Muscle of leg (tissue), 11 donors: ENCODE measurements around the gene ZBTB40. TPM values are rescaled to one million over a fixed set of nuclear protein-coding genes. Genes with fewer than 3 reads are reported as not detected.

Source experiments
- DNase-seq: peaks from one replicate; pipeline ENCODE4 v3.0.0; 2013
- H3K27ac ChIP-seq: one replicate; pipeline ENCODE4 v1.5.1; 2013; ENCODE audit warnings: mild to moderate bottlenecking, low read length, control low read depth
- H3K27me3 ChIP-seq: one replicate; pipeline ENCODE4 v1.6.1; 2013; ENCODE audit warnings: low read length; ENCODE audit not compliant: control insufficient read depth, insufficient read depth
- H3K36me3 ChIP-seq: one replicate; pipeline ENCODE4 v1.6.1; 2013; ENCODE audit warnings: low read length; ENCODE audit not compliant: control insufficient read depth, insufficient read depth
- H3K4me1 ChIP-seq: one replicate; pipeline ENCODE4 v1.6.1; 2013; ENCODE audit warnings: low read length; ENCODE audit not compliant: control insufficient read depth, insufficient read depth
- H3K4me3 ChIP-seq: one replicate; pipeline ENCODE4 v1.5.1; 2013; ENCODE audit warnings: low read length, control low read depth
- H3K9me3 ChIP-seq: replicated peaks from 2 replicates; pipeline ENCODE4 v1.6.1; 2013; ENCODE audit warnings: low read depth, low read length; ENCODE audit not compliant: control insufficient read depth
- WGBS: methylation state at CpG from one replicate; pipeline ENCODE4 v1.1.5; 2013; ENCODE audit warnings: missing lambda C conversion rate; ENCODE audit not compliant: insufficient coverage; 5-methylcytosine and 5-hydroxymethylcytosine counted together
- polyA plus RNA-seq, 8 donors: library from polyadenylated mRNA; unstranded; fragments of 120-200 nt; gene quantifications; one replicate each; pipeline versions ENCODE4 v1.2.1 to v1.2.3, GENCODE V29; 2013; ENCODE audit warnings: inconsistent platforms in 1 of 8, low replicate concordance in 1 of 8; ENCODE audit not compliant: insufficient read length in 8 of 8, insufficient read depth in 1 of 8
- total RNA-seq: library from RNA; stranded (reverse); fragments of 120-200 nt; gene quantifications from one replicate; pipeline ENCODE4 v1.2.4, GENCODE V29; 2013

Gene ZBTB40
- total and polyA plus RNA-seq, 9 donors: 10.3 to 15.2 (median 11.6) TPM

DNA sequence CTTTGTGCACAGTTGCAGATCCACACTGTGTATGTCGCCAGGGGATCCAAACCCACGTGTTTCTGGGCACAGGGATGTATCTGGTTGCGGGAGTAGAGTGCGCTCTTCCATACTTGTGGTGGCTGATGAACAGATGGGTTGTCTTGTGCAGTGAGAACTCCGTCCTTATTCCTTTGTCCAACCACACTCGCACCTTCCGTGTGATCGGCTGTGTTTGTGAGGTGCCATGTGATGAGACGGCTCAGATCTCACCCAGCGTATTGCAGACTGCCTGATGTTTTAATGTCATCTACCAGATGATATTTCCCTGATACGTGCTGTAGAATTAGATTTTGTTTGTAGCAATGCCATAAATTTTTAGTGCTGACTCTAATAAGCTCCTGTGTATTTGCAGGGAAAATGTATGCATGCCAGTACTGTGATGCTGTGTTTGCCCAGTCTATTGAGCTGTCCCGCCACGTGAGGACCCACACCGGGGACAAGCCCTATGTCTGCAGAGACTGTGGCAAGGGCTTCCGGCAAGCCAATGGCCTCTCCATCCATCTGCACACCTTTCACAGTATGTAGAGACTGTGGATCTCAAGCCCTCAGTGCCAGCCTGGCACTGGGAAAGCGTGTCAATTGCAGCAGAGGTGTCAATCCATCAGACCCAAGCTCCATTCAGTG is 65.4 kb downstream of the ZBTB40 start:
- DNase-seq: no peak
- Histone ChIP-seq H3K27ac (no peak overlapping the region), H3K9me3 (no peaks in the 10 kb centered on the region), H3K4me3 (no peak overlapping the region), H3K4me1 (no peaks in the 10 kb centered on the region), H3K27me3 (no peaks in the 10 kb centered on the region), H3K36me3 (peaks cover 91% of the 10 kb centered on the region)
- WGBS: 82% methylated on average over 5 of the region's 16 CpGs

DNA sequence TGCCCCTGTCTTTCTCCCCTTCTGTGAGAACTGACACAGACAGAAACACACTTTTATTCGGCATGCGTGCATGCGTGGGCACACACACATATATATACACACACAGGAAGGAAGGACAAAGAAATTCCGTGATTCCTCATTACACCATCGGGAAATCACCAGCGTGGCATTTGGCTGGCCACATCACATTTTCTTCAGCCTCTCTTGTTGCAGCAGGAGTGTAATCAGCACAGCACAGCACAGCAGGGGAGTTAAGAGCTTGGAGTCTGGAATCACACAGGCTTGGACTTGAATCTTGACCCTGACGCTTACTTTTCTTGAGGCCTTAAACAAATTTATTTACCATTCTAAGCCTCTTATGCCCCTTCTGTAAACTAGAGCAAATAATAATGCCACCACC is 66.3 kb downstream of the ZBTB40 start:
- H3K9me3 ChIP-seq: no peaks in the 10 kb centered on the region
- no peaks in the 10 kb centered on the region for H3K4me1 ChIP-seq
- H3K27ac ChIP-seq: no peak overlapping the region
- 100% methylated on average over 2 of the region's 7 CpGs for WGBS
- peaks cover 86% of the 10 kb centered on the region for H3K36me3 ChIP-seq
- H3K4me3 ChIP-seq: no peak overlapping the region
- H3K27me3 ChIP-seq: no peaks in the 10 kb centered on the region
- DNase-seq: no peak

DNA sequence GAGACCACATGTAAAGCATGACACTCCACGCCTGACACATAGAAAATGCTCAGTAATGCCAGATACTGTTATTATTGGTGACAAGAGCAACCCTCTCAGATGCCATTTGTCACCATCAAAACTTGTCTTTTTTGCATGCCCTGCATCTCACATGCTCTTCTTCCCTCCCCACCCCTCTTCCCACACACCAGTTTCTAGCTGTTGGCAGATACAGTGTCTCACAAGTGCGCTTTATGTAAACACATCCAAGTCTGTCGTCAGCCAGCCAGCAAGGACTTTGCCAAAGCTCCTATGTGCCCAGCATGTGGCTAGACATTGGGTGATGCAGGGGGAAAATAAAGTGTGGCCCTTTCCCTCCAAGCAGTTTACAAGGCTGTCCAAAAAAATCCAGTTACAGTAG is 66.7 kb downstream of the ZBTB40 start:
- H3K9me3 ChIP-seq: no peaks in the 10 kb centered on the region
- no peak overlapping the region for H3K27ac ChIP-seq
- no peaks in the 10 kb centered on the region for H3K27me3 ChIP-seq
- no peaks in the 10 kb centered on the region for H3K4me1 ChIP-seq
- peaks cover 86% of the 10 kb centered on the region for H3K36me3 ChIP-seq
- H3K4me3 ChIP-seq: no peak overlapping the region
- WGBS: no CpG with 5 or more reads among the region's 3 CpGs
- DNase-seq: no peak

DNA sequence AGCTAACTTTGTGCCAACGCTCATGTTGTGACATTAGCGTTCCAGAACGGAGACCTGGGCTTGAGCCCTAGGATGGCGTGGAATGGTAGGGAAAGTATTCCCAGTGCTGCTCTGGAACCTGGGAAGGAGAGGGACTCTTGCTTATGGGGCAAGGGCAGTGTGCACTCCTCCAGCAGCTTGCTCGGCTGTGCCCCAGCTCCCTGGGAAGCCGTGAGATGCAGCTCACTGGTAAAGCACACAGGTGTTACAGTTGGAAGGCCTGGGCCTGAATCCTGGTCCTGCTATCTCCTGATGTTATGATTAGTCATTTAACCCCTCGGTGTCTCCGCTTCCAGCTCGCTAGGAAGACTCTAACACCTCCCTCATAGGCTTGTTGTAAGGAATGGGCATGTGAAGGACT is 69.2 kb downstream of the ZBTB40 start:
- 85% methylated on average over 6 of the region's 9 CpGs for WGBS
- H3K4me1 ChIP-seq: no peaks in the 10 kb centered on the region
- no peak overlapping the region for H3K27ac ChIP-seq
- no peak for DNase-seq
- no peak overlapping the region for H3K4me3 ChIP-seq
- H3K36me3 ChIP-seq: peaks cover 88% of the 10 kb centered on the region
- no peaks in the 10 kb centered on the region for H3K27me3 ChIP-seq
- no peaks in the 10 kb centered on the region for H3K9me3 ChIP-seq

DNA sequence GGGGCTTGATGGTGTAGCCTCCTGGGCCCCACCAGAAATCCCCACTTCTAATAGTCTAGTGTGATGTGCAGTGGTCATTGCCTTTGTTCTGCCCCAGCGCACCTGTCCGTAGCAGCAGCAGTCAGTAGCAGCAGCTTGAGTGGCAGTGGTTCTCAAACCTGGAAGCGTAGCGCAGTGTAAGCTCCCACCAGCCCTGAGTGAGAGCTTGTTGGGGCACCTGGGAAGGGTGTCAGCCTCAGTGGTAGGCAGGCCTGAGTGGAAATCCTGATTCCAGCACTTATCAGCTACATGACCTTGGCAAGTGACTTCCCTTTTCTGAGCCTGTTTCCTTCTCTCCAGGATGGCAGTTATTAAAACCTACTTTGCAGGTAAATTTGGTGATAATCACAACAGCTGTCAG is 70.0 kb downstream of the ZBTB40 start:
- Histone ChIP-seq H3K36me3 (peaks cover 85% of the 10 kb centered on the region), H3K27me3 (no peaks in the 10 kb centered on the region), H3K27ac (no peak overlapping the region), H3K4me1 (no peaks in the 10 kb centered on the region), H3K4me3 (no peak overlapping the region), H3K9me3 (no peaks in the 10 kb centered on the region)
- 96% methylated on average over 4 of the region's 4 CpGs for WGBS
- no peak for DNase-seq

DNA sequence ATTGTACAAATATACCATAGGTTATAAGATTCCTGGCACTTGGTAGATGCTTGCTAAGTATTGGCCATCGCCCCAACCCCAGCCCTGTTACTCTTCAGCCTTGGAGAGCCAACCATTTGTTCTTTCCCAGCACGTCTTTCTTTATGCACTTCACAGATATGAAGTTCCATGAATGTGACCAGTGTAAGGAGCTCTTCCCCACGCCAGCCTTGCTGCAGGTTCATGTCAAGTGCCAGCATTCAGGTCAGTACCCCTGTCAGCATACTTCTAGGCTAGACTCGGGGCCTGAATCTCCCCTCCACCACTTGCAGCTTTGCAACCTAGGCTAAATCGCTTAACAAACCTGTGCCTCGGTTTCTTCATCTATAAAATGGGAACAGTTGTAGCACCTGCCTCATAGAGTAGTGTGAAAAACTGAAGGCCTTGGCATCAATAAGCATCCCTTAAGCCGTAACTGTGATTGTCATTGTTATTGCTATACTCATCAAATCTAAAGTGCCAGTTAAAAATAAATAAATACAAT is 70.6 kb downstream of the ZBTB40 start:
- Histone ChIP-seq H3K4me3 (no peak overlapping the region), H3K9me3 (no peaks in the 10 kb centered on the region), H3K27ac (no peak overlapping the region)

DNA sequence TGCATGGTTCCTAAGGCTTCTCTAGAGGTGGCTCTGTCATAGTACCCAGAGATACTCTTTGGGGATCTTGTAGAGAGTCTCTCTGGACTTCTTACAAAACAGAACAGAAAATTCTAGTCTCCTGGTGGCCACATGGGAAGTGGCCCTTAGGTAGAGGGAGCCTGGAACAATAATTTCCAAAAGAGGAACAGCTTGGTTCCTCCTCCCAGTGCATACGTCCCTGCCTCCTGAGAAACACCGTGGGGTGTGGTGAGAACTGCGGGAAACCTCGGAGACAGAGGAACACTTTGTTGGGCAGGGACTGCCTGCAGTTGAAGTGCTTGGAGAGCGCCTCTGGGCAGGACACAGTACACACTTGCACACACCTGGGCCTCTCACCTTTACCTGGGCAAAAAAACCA is 72.8 kb downstream of the ZBTB40 start:
- WGBS: 55% methylated on average over 4 of the region's 5 CpGs

More for the DNA sequence above, 70.6 kb downstream of the ZBTB40 start:
- Histone ChIP-seq H3K4me1 (no peaks in the 10 kb centered on the region), H3K27me3 (no peaks in the 10 kb centered on the region), H3K36me3 (peaks cover 82% of the 10 kb centered on the region)
- no peak for DNase-seq
- 88% methylated on average over 3 of the region's 7 CpGs for WGBS

DNA sequence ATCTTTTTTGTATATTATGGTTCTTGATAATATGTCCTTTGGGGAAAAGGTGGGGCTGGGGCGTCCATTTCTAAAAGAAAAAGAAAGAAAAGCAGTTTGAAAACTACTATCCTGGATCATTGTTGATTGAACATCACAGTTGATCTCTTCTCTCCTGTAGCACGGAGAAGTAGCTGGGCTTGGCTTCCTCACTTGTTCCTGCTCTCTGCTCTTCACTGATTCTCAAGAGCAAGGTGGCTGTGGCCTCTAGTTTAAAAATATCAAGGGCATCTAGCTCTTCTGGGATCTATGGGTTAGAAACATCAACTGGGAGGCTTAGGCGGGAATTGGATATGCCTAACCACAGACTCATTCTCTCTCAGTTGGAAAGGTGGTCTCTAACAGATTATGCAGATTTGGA is 73.6 kb downstream of the ZBTB40 start:
- Histone ChIP-seq H3K4me3 (no peak overlapping the region), H3K36me3 (peaks cover 70% of the 10 kb centered on the region), H3K27ac (no peak overlapping the region), H3K9me3 (no peaks in the 10 kb centered on the region), H3K27me3 (no peaks in the 10 kb centered on the region), H3K4me1 (peaks cover 12% of the 10 kb centered on the region)
- WGBS: no CpG with 5 or more reads among the region's 3 CpGs
- DNase-seq: no peak

More for the DNA sequence above, 72.8 kb downstream of the ZBTB40 start:
- no peak for DNase-seq
- Histone ChIP-seq H3K27me3 (no peaks in the 10 kb centered on the region), H3K4me3 (no peak overlapping the region), H3K4me1 (peaks cover 5% of the 10 kb centered on the region), H3K27ac (no peak overlapping the region), H3K36me3 (peaks cover 74% of the 10 kb centered on the region), H3K9me3 (no peaks in the 10 kb centered on the region)

DNA sequence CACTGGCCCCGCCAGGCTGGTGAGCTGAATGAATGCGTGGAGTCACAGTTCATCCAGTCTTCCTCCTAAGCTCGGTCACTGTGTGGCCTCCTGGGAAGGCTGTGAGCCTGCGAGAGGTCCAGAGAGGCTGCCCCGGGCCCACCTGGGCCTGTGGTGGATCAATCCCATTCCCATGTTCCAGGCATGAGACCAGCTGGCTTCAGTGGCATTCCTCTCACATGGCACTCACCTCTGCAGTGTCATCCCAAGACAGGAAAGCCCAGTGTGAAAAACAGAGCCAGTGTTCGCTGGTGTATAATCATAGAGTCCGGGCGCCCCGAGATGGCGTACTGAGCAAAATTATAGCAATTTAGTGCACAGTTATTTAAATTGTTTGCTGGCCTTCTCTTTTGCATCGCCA is 74.0 kb downstream of the ZBTB40 start:
- H3K27me3 ChIP-seq: no peaks in the 10 kb centered on the region
- peaks cover 66% of the 10 kb centered on the region for H3K36me3 ChIP-seq
- H3K9me3 ChIP-seq: no peaks in the 10 kb centered on the region
- no peak overlapping the region for H3K4me3 ChIP-seq
- no peak overlapping the region for H3K27ac ChIP-seq
- WGBS: 84% methylated on average over 9 of the region's 11 CpGs
- peaks cover 17% of the 10 kb centered on the region for H3K4me1 ChIP-seq
- no peak for DNase-seq

DNA sequence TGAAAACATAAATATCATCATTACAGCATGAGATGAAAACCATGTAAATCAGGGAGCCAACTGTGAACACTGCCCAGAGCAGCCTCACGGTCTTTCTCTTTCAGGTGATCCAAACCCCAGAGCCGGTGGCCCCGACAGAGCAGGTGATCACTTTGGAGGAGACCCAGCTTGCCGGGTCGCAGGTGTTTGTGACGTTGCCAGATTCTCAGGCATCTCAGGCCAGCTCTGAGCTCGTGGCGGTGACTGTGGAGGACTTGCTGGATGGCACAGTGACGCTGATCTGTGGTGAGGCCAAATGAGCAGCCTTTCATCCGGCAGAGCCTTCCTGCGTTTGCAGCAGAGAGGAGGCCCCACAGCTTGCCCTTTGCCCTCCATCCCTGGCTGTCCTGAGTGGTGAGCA is 74.4 kb downstream of the ZBTB40 start:
- Histone ChIP-seq H3K36me3 (peaks cover 62% of the 10 kb centered on the region), H3K27me3 (no peaks in the 10 kb centered on the region), H3K27ac (no peak overlapping the region), H3K4me1 (peaks cover 20% of the 10 kb centered on the region), H3K9me3 (no peaks in the 10 kb centered on the region), H3K4me3 (no peak overlapping the region)
- 81% methylated on average over 11 of the region's 11 CpGs for WGBS
- no peak for DNase-seq

DNA sequence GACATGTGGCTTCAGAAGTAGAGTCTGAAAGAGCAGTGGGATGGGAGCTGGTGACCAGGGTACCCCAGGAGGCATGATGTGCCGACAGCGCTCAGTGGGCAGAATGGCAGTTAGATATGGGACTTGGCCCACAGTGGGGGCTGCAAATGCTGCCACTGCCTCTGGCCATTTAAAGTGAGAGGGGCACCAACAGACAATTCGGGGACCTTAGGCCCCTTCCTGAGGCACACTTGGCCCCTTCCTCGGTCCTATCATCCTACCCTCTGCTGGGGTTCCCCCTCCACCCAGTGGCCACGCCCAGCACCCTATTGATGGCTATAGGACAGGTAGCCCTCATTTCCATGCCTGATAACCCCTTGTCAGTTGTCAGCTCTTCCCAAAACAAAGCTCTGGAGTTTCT is 75.0 kb downstream of the ZBTB40 start:
- H3K4me3 ChIP-seq: no peak overlapping the region
- WGBS: 93% methylated on average over 3 of the region's 5 CpGs
- H3K27ac ChIP-seq: no peak overlapping the region
- no peaks in the 10 kb centered on the region for H3K9me3 ChIP-seq
- DNase-seq: no peak
- H3K36me3 ChIP-seq: peaks cover 57% of the 10 kb centered on the region
- no peaks in the 10 kb centered on the region for H3K27me3 ChIP-seq
- H3K4me1 ChIP-seq: peaks cover 26% of the 10 kb centered on the region
